HL-60/S4 (cell line): ENCODE results near the gene SLC1A2.

Experiments used
- in situ Hi-C: fragments of 300-500 bp; cut with MboI; formaldehyde crosslinking; loops from 2 replicates; pipeline ENCODE4 v1.14.3; 2022; ENCODE audit warnings: low sequenced_read_pairs

SLC1A2 gene

GRCh38 chr11:35277827-35278226, 141.5 kb downstream of the SLC1A2 start:
- in situ Hi-C loops, result no loop called here

- in situ Hi-C loops, result no loop called here
Observed at GRCh38 chr11:35276396-35277145, 142.8 kb downstream of the SLC1A2 start.

GRCh38 chr11:35275786-35276170, 143.6 kb downstream of the SLC1A2 start:
- in situ Hi-C loops, result no loop called here

- in situ Hi-C loops, result no loop called here
Observed at GRCh38 chr11:35274909-35275785, 144.2 kb downstream of the SLC1A2 start.

GRCh38 chr11:35272391-35272902, 146.9 kb downstream of the SLC1A2 start:
- in situ Hi-C loops, result no loop called here

GRCh38 chr11:35271031-35271430, 148.3 kb downstream of the SLC1A2 start:
- in situ Hi-C loops, result no loop called here

GRCh38 chr11:35270342-35270741, 149.0 kb downstream of the SLC1A2 start:
- in situ Hi-C loops, result no loop called here

GRCh38 chr11:35267504-35267903, 151.9 kb downstream of the SLC1A2 start:
- in situ Hi-C loops, result no loop called here

- in situ Hi-C loops, result no loop called here
Observed at GRCh38 chr11:35265755-35266454, 153.5 kb downstream of the SLC1A2 start.

GRCh38 chr11:35262735-35263134, 156.6 kb downstream of the SLC1A2 start:
- in situ Hi-C loops, result no loop called here

- in situ Hi-C loops, result no loop called here
Observed at GRCh38 chr11:35262056-35262455, 157.3 kb downstream of the SLC1A2 start.

- in situ Hi-C loops, result no loop called here
Observed at GRCh38 chr11:35261197-35261596, 158.2 kb downstream of the SLC1A2 start.

- in situ Hi-C loops, result no loop called here
Observed at GRCh38 chr11:35260342-35260985, 158.9 kb downstream of the SLC1A2 start.

GRCh38 chr11:35259529-35259928, 159.8 kb downstream of the SLC1A2 start:
- in situ Hi-C loops, result no loop called here

- in situ Hi-C loops, result no loop called here
Observed at GRCh38 chr11:35257281-35257680, 162.1 kb downstream of the SLC1A2 start.

- in situ Hi-C loops, result no loop called here
Observed at GRCh38 chr11:35256296-35256695, 163.1 kb downstream of the SLC1A2 start.

GRCh38 chr11:35255514-35255913, 163.8 kb downstream of the SLC1A2 start:
- in situ Hi-C loops, result no loop called here

GRCh38 chr11:35253237-35253636, 166.1 kb downstream of the SLC1A2 start:
- in situ Hi-C loops, result no loop called here

- in situ Hi-C loops, result no loop called here
Observed at GRCh38 chr11:35250621-35251020, 168.7 kb downstream of the SLC1A2 start.

GRCh38 chr11:35250192-35250591, 169.2 kb downstream of the SLC1A2 start:
- in situ Hi-C loops, result no loop called here
